Endothelial cell of umbilical vein (primary cell): ENCODE results near the gene SAMD5. TPM values are rescaled to one million over a fixed set of nuclear protein-coding genes. Genes with fewer than 3 reads are reported as not detected.

ENCODE experiments used
- BruUV-seq: library from RNA; stranded (reverse); fragments of 400-500 nt; replicated peaks from 2 replicates; lab custom pipeline; 2021; lab: Mats Ljungman, UMichigan
- CTCF ChIA-PET: fragments of 300-600, 350-600 bp; sonication (Branson Sonifier 250); formaldehyde crosslinking; loops from one replicate; lab custom pipeline; 2021; ENCODE audit warnings: antibody characterized with exemption, inconsistent platforms; lab: Charles Lee
- POLR2A ChIA-PET: fragments of 300-600, 350-600 bp; sonication (Branson Sonifier 250); formaldehyde crosslinking; loops from one replicate; lab custom pipeline; 2021; ENCODE audit warnings: antibody characterized with exemption, inconsistent platforms; lab: Charles Lee
- DNase-seq: peaks from one replicate; pipeline ENCODE4 v3.0.0-alpha.2; 2011; ENCODE audit warnings: low read depth, low spot score
- FAIRE-seq: peaks from 2 replicates; lab custom pipeline; 2011; peaks lifted over from hg19 to GRCh38; lab: Jason Lieb, UNC
- H2AFZ ChIP-seq: 2 replicates; pipeline ENCODE4 v1.6.0; 2012; ENCODE audit warnings: low read depth, low read length, control low read depth, inconsistent platforms
- H3K27ac ChIP-seq: 2 replicates; pipeline ENCODE4 v1.5.1; 2011; ENCODE audit warnings: low read depth, mild to moderate bottlenecking, control low read depth, low read length, moderate library complexity; ENCODE audit not compliant: insufficient read depth
- H3K27me3 ChIP-seq, 2 experiments: 2 replicates each; pipeline versions ENCODE4 v1.6.0 to v1.6.1; 2011; ENCODE audit warnings: low read length in 2 of 2, mixed read lengths in 1 of 2; ENCODE audit not compliant: control insufficient read depth in 2 of 2, insufficient read depth in 2 of 2
- H3K36me3 ChIP-seq, 2 experiments: 2 replicates in 1 of 2; 3 replicates in 1 of 2; pipeline ENCODE4 v1.5.1; 2011; ENCODE audit warnings: low read length in 2 of 2, mild to moderate bottlenecking in 1 of 2, moderate library complexity in 1 of 2; ENCODE audit not compliant: control insufficient read depth in 2 of 2, insufficient read depth in 2 of 2; ENCODE audit errors: extremely low read depth in 1 of 2
- H3K4me1 ChIP-seq: 3 replicates; pipeline ENCODE4 v1.5.1; 2011; ENCODE audit warnings: mild to moderate bottlenecking, low read length; ENCODE audit not compliant: control insufficient read depth, insufficient read depth; ENCODE audit errors: extremely low read depth
- H3K4me2 ChIP-seq: 2 replicates; pipeline ENCODE4 v1.6.1; 2011; ENCODE audit warnings: low read length, control low read depth, mixed read lengths; ENCODE audit not compliant: insufficient read depth
- H3K4me3 ChIP-seq, 3 experiments: fragments of 200-600 bp in 1 of 3; sonication (generic), shearing (Covaris generic) in 1 of 3; replicated peaks in 1 of 3; 2 replicates each; pipeline ENCODE4 v1.5.1; 2011 to 2016; ENCODE audit warnings: control low read depth in 3 of 3, low read length in 3 of 3, mild to moderate bottlenecking in 2 of 3, inconsistent platforms in 1 of 3, low read depth in 1 of 3, moderate library complexity in 1 of 3; ENCODE audit not compliant: insufficient read depth in 1 of 3
- H3K79me2 ChIP-seq: 2 replicates; pipeline ENCODE4 v1.6.0; 2012; ENCODE audit warnings: low read length, inconsistent platforms; ENCODE audit not compliant: control insufficient read depth, insufficient read depth
- H3K9ac ChIP-seq: replicated peaks from 2 replicates; pipeline ENCODE3; 2011; ENCODE audit warnings: low read length, control low read depth; ENCODE audit not compliant: insufficient read depth; ENCODE audit errors: extremely low read depth
- H3K9me1 ChIP-seq: replicated peaks from 3 replicates; pipeline ENCODE4 v1.6.0; 2011; ENCODE audit warnings: mild to moderate bottlenecking, low read length; ENCODE audit not compliant: control insufficient read depth, insufficient read depth; ENCODE audit errors: extremely low read depth
- H3K9me3 ChIP-seq: replicated peaks from 2 replicates; pipeline ENCODE4 v1.5.1; 2012; ENCODE audit warnings: low read length, inconsistent platforms; ENCODE audit not compliant: control insufficient read depth, insufficient read depth
- H4K20me1 ChIP-seq: replicated peaks from 2 replicates; pipeline ENCODE3; 2011; ENCODE audit warnings: mild to moderate bottlenecking, low read length; ENCODE audit not compliant: control insufficient read depth, insufficient read depth; ENCODE audit errors: extremely low read depth
- CTCF ChIP-seq, 2 donors: IDR thresholded peaks; 1 replicate in 1 of 2; 2 replicates in 1 of 2; pipeline ENCODE4 v1.5.1; 2011; ENCODE audit warnings: low read length in 2 of 2, mild to moderate bottlenecking in 2 of 2, moderate library complexity in 2 of 2, control low read depth in 1 of 2, inconsistent platforms in 1 of 2, low read depth in 1 of 2; ENCODE audit not compliant: insufficient read depth in 1 of 2; ENCODE audit errors: extremely low read depth in 1 of 2
- EZH2 ChIP-seq: IDR thresholded peaks from 2 replicates; pipeline ENCODE4 v1.6.1; 2012; ENCODE audit warnings: borderline replicate concordance, low read depth, mild to moderate bottlenecking, moderate library complexity, low read length, inconsistent platforms; ENCODE audit not compliant: severe bottlenecking
- FOS ChIP-seq: IDR thresholded peaks from 2 replicates; pipeline ENCODE4 v1.6.1; 2011; ENCODE audit warnings: mild to moderate bottlenecking, low read length, moderate library complexity, borderline replicate concordance; ENCODE audit not compliant: insufficient read depth
- GATA2 ChIP-seq: IDR thresholded peaks from 2 replicates; pipeline ENCODE4 v1.7.0; 2011; ENCODE audit warnings: low read depth, mild to moderate bottlenecking, moderate library complexity, mixed read lengths, low read length; ENCODE audit not compliant: insufficient read length, insufficient read depth
- JUN ChIP-seq: IDR thresholded peaks from 2 replicates; pipeline ENCODE4 v1.6.1; 2011; ENCODE audit warnings: borderline replicate concordance, low read depth; ENCODE audit not compliant: insufficient read length, insufficient read depth
- MAX ChIP-seq: IDR thresholded peaks from 2 replicates; pipeline ENCODE4 v1.6.1; 2011; ENCODE audit not compliant: insufficient read depth, insufficient read length
- MYC ChIP-seq: IDR thresholded peaks from one replicate; pipeline ENCODE4 v1.6.1; 2011; ENCODE audit warnings: mild to moderate bottlenecking, low read depth, low read length
- POLR2A ChIP-seq: IDR thresholded peaks from 2 replicates; pipeline ENCODE4 v1.6.1; 2012; ENCODE audit warnings: low read depth, mild to moderate bottlenecking, control low read depth, low read length
- POLR2AphosphoS5 ChIP-seq: IDR thresholded peaks from 2 replicates; pipeline ENCODE4 v1.6.1; 2012; ENCODE audit warnings: low read depth, mild to moderate bottlenecking, control low read depth, low read length, moderate library complexity; ENCODE audit not compliant: insufficient read depth
- dilution Hi-C: fragments of 300-500 bp; cut with MboI; formaldehyde crosslinking; loops from one replicate; pipeline ENCODE4 v1.15.0; 2019; ENCODE audit warnings: low sequenced_read_pairs; ENCODE audit not compliant: extremely low pct_ligation_motif_present
- intact Hi-C: fragments of 100-400 bp; cut with micrococcal nuclease; formaldehyde crosslinking; loops from one replicate; pipeline ENCODE4 v1.10.0; 2022
- polyA plus RNA-seq, 4 experiments: library from polyadenylated mRNA; depleted of rRNA in 3 of 4; stranded (reverse) in 3 of 4; unstranded in 1 of 4; fragments of >200 nt; gene quantifications; 2 replicates each; pipeline versions ENCODE4 v1.2.1 to v1.2.3, GENCODE V29; 2011 to 2012; ENCODE audit warnings: missing spikeins in 1 of 4
- total RNA-seq: library from RNA; stranded (reverse); gene quantifications from 2 replicates; pipeline ENCODE4 v1.2.3, GENCODE V29; 2021

The SAMD5 gene
- total and polyA plus RNA-seq, 2 donors (not counting 3 experiments of a cell fraction or from before 2014, with no cell fraction given), result 0.75 to 6.9 TPM

- BruUV-seq, result TSS peak; percentile 55
- POLR2A ChIA-PET, result no interaction called here
- Histone ChIP-seq H3K4me2 (peak overlapping the region; percentile 95), H3K27ac (peak overlapping the region; percentile 68), H3K27me3 (no peaks in the 10 kb centered on the region), H4K20me1 (no peaks in the 10 kb centered on the region), H3K4me1 (peaks cover 26% of the 10 kb centered on the region), H3K9me3 (no peaks in the 10 kb centered on the region), H3K4me3 (peak overlapping the region; percentile 76 to 96 (median 87)), H3K9ac (peak overlapping the region; percentile 84), H3K79me2 (no peaks in the 10 kb centered on the region), H3K9me1 (no peaks in the 10 kb centered on the region), H2AFZ (peak overlapping the region; percentile 94), H3K36me3 (no peaks in the 10 kb centered on the region)
- TF ChIP-seq CTCF (IDR thresholded peaks at IDR 0.05; ENCODE audit: extremely low read depth in 1 of 2, insufficient read depth in 1 of 2, low read depth in 1 of 2, low read length in 2 of 2) (peak in 1 of 2 donors; percentile 30), GATA2 (no peak)
- peak; percentile 10 for DNase-seq
- CTCF ChIA-PET, result interaction anchor here (1.0 to 6.0 kb wide), 10 partner anchors 9 to 859 kb away, joined by 3 to 110 read pairs (median 4); no protein-coding TSS in a partner anchor
- FAIRE-seq, result no peak
- dilution Hi-C loops (loop anchor here (25.0 kb wide), 1 partner anchor 653 kb away; no protein-coding TSS in a partner anchor), intact Hi-C loops (loop anchor here (1.0 to 5.0 kb wide), 8 partner anchors 263 to 1013 kb away; partner anchors contain the start of gene SASH1)
Observed at GRCh38 chr6:147508866-147509608, 547 bp downstream of the SAMD5 start.

- CTCF ChIA-PET, result interaction anchor here (0.6 to 6.0 kb wide), 6 partner anchors 12 to 670 kb away, joined by 3 to 110 read pairs (median 6); no protein-coding TSS in a partner anchor
- TF ChIP-seq JUN (no peak), MAX (no peak), POLR2A (no peak), MYC (no peak), FOS (no peak), POLR2AphosphoS5 (no peak), GATA2 (no peak), CTCF (IDR thresholded peaks at IDR 0.05; ENCODE audit: extremely low read depth in 1 of 2, insufficient read depth in 1 of 2, low read depth in 1 of 2, low read length in 2 of 2) (no peak), EZH2 (no peak)
- dilution Hi-C loops (loop anchor here (25.0 kb wide), 1 partner anchor 652 kb away; no protein-coding TSS in a partner anchor), intact Hi-C loops (loop anchor here (2.0 to 5.0 kb wide), 6 partner anchors 262 to 1012 kb away; partner anchors contain the start of gene SASH1)
- H3K9me3 ChIP-seq, result no peaks in the 10 kb centered on the region
- peak overlapping the region; percentile 76 to 89 (median 87) for H3K4me3 ChIP-seq
- H3K4me1 ChIP-seq, result peaks cover 26% of the 10 kb centered on the region
- FAIRE-seq, result no peak
- H3K27me3 ChIP-seq, result no peaks in the 10 kb centered on the region
- POLR2A ChIA-PET, result no interaction called here
- no peaks in the 10 kb centered on the region for H3K36me3 ChIP-seq
- peak overlapping the region; percentile 84 for H3K9ac ChIP-seq
- peak overlapping the region; percentile 58 for H2AFZ ChIP-seq
- no peak overlapping the region for H3K27ac ChIP-seq
- H3K4me2 ChIP-seq, result peak overlapping the region; percentile 95
- BruUV-seq, result no TSS peak
- H3K9me1 ChIP-seq, result no peaks in the 10 kb centered on the region
- H4K20me1 ChIP-seq, result no peaks in the 10 kb centered on the region
- peak; percentile 20 for DNase-seq
- H3K79me2 ChIP-seq, result no peaks in the 10 kb centered on the region
Observed at GRCh38 chr6:147509891-147510290, 1.4 kb downstream of the SAMD5 start.
